Lung (tissue), 12 donors: ENCODE results near the gene C1orf105. TPM values are rescaled to one million over a fixed set of nuclear protein-coding genes. Genes with fewer than 3 reads are reported as not detected.

ENCODE experiments used
- ATAC-seq: fragments of 200-7000 bp; cut with Tn5 transposase; one replicate; pipeline ENCODE4 v1.9.1; 2020; ENCODE audit warnings: moderate number of reproducible peaks; ENCODE audit not compliant: insufficient read depth, low FRiP score
- DNase-seq, 3 donors: peaks; one replicate each; pipeline ENCODE4 v3.0.0-alpha.2; 2013 to 2017
- H3K27ac ChIP-seq, 2 donors: one replicate each; pipeline ENCODE4 v1.5.1; 2013; ENCODE audit warnings: mild to moderate bottlenecking in 2 of 2, moderate library complexity in 2 of 2, control low read depth in 1 of 2, inconsistent platforms in 1 of 2, low read depth in 1 of 2, low read length in 1 of 2
- H3K27me3 ChIP-seq, 3 donors: one replicate each; pipeline ENCODE4 v1.5.1; 2013; ENCODE audit warnings: low read length in 2 of 3; ENCODE audit not compliant: control insufficient read depth in 3 of 3, insufficient read depth in 3 of 3
- H3K36me3 ChIP-seq, 4 donors: one replicate each; pipeline ENCODE4 v1.5.1; 2013; ENCODE audit warnings: low read length in 4 of 4, mild to moderate bottlenecking in 1 of 4, moderate library complexity in 1 of 4; ENCODE audit not compliant: control insufficient read depth in 4 of 4, insufficient read depth in 4 of 4
- H3K4me1 ChIP-seq, 5 donors: one replicate each; pipeline ENCODE4 v1.5.1; 2013; ENCODE audit warnings: low read length in 5 of 5, mild to moderate bottlenecking in 2 of 5, moderate library complexity in 1 of 5; ENCODE audit not compliant: control insufficient read depth in 5 of 5, insufficient read depth in 5 of 5
- H3K4me3 ChIP-seq: one replicate; pipeline ENCODE4 v1.5.1; 2013; ENCODE audit warnings: mild to moderate bottlenecking, control low read depth, moderate library complexity
- H3K9ac ChIP-seq, 2 donors: one replicate each; pipeline ENCODE4 v1.5.1; 2013; ENCODE audit warnings: low read length in 2 of 2, control low read depth in 1 of 2; ENCODE audit not compliant: insufficient read depth in 1 of 2
- H3K9me3 ChIP-seq, 4 donors: one replicate each; pipeline ENCODE4 v1.5.1; 2013; ENCODE audit warnings: low read length in 3 of 4, mild to moderate bottlenecking in 1 of 4, moderate library complexity in 1 of 4; ENCODE audit not compliant: control insufficient read depth in 4 of 4, insufficient read depth in 3 of 4
- CTCF ChIP-seq: IDR thresholded peaks from 2 replicates; pipeline ENCODE4 v1.5.1; 2012; ENCODE audit warnings: mild to moderate bottlenecking; ENCODE audit errors: control extremely low read depth, extremely low read depth
- WGBS, 2 donors: extraction: QIAGEN DNeasy Blood & Tissue Kit; methylation state at CpG; one replicate each; pipeline ENCODE4 v1.1.7; 2013; 5-methylcytosine and 5-hydroxymethylcytosine counted together
- polyA plus RNA-seq, 2 donors: library from polyadenylated mRNA; stranded (reverse); fragments of 200-250 nt; gene quantifications; one replicate each; pipeline ENCODE4 v1.2.1, GENCODE V29; 2013
- total RNA-seq, 2 donors: library from RNA; depleted of rRNA in 1 of 2; stranded (reverse); fragments of >200 nt in 1 of 2; gene quantifications; one replicate each; pipeline ENCODE4 v1.2.1, GENCODE V29; 2014 to 2021
- donor health status: control.
- donor health status: control.
- donor health status: Bipolar disorder and iron deficiency.
- donor health status: healthy.
- donor health status: DM: yes; HTN: yes; CAD: no.

Gene C1orf105
- total and polyA plus RNA-seq, 4 donors, result not detected

- no peak for ATAC-seq
- no peak for TF ChIP-seq CTCF
- no peak for DNase-seq
- Histone ChIP-seq H3K4me1 (no peaks in the 10 kb centered on the region), H3K27ac (no peak overlapping the region), H3K36me3 (no peaks in the 10 kb centered on the region), H3K4me3 (no peak overlapping the region), H3K9ac (no peak overlapping the region), H3K27me3 (no peaks in the 10 kb centered on the region), H3K9me3 (no peaks in the 10 kb centered on the region)
- 97% methylated on average over 1 of the region's 1 CpG for WGBS, 2 donors
These were observed 51.2 kb downstream of the C1orf105 start for GRCh38 chr1:172471666-172472065.

- TF ChIP-seq CTCF, result no peak
- no peaks in the 10 kb centered on the region for H3K27me3 ChIP-seq
- WGBS, 2 donors, result 46 to 56% methylated on average over 1 of the region's 1 CpG
- H3K36me3 ChIP-seq, result no peaks in the 10 kb centered on the region
- ATAC-seq (no peak), DNase-seq (no peak)
- no peaks in the 10 kb centered on the region for H3K4me1 ChIP-seq
- no peak overlapping the region for H3K4me3 ChIP-seq
- no peaks in the 10 kb centered on the region for H3K9me3 ChIP-seq
- no peak overlapping the region for H3K27ac ChIP-seq
- H3K9ac ChIP-seq, result no peak overlapping the region
These were observed 52.0 kb downstream of the C1orf105 start for GRCh38 chr1:172472495-172472894.

GRCh38 chr1:172473302-172473701, 52.8 kb downstream of the C1orf105 start:
- no peak for TF ChIP-seq CTCF
- peak; percentile 68 for ATAC-seq

GRCh38 chr1:172473842-172474241, 53.4 kb downstream of the C1orf105 start:
- no peaks in the 10 kb centered on the region for H3K9me3 ChIP-seq
- no peaks in the 10 kb centered on the region for H3K4me1 ChIP-seq
- no peaks in the 10 kb centered on the region for H3K36me3 ChIP-seq
- no peak overlapping the region for H3K27ac ChIP-seq
- ATAC-seq (no peak), DNase-seq (no peak)
- no peaks in the 10 kb centered on the region for H3K27me3 ChIP-seq
- no peak overlapping the region for H3K9ac ChIP-seq
- no peak for TF ChIP-seq CTCF
- no peak overlapping the region for H3K4me3 ChIP-seq

More at GRCh38 chr1:172473302-172473701, 52.8 kb downstream of the C1orf105 start:
- Histone ChIP-seq H3K9ac (no peak overlapping the region), H3K4me3 (no peak overlapping the region), H3K4me1 (no peaks in the 10 kb centered on the region), H3K9me3 (no peaks in the 10 kb centered on the region), H3K27me3 (no peaks in the 10 kb centered on the region), H3K36me3 (no peaks in the 10 kb centered on the region), H3K27ac (no peak overlapping the region)
- no peak for DNase-seq
- WGBS, 2 donors, result 18 to 33% methylated on average over 3 of the region's 3 CpGs
